Measurements from ENCODE around the gene CDCA7L. TPM values are rescaled to one million over a fixed set of nuclear protein-coding genes. Genes with fewer than 3 reads are reported as not detected.
A peak's percentile ranks its signal among the peaks of the same experiment; 100 is the strongest.
"Not testable (repeated sequence)": the region's sequence is repeated elsewhere in the genome, so short reads cannot be mapped to it uniquely, and the experiment has no call there.

The CDCA7L gene
- total and polyA plus RNA-seq, 11 donors, result 15.6 to 53.4 (median 34.6) TPM

DNA sequence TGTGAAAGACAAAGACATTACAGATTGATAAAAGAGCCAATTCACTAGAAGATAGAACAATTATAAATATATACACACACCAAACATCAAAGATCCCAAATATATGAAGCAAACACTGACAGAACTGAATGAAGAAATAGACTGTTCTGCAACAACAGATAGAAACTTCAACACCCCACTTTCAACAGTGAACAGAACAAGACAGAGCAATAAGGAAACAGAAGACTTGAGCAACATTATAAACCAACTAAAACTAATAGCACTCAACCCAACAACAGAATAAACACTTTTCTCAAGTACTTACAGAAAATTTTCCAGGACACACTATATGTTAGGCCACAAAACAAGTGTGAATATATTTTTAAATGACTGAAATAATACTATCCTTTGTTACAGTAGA is 10.9 kb downstream of the CDCA7L start:
- Histone ChIP-seq H3K4me3 (no peak overlapping the region), H3K4me1 (peaks cover 0 to 17% (median 2%) of the 10 kb centered on the region in 12 donors), H3K27ac (no peak overlapping the region), H3K27me3 (no peaks in the 10 kb centered on the region), H3K9me3 (peaks cover 0 to 10% (median 0%) of the 10 kb centered on the region in 12 donors), H3K36me3 (no peaks in the 10 kb centered on the region)
- TF ChIP-seq, protein P1, sequence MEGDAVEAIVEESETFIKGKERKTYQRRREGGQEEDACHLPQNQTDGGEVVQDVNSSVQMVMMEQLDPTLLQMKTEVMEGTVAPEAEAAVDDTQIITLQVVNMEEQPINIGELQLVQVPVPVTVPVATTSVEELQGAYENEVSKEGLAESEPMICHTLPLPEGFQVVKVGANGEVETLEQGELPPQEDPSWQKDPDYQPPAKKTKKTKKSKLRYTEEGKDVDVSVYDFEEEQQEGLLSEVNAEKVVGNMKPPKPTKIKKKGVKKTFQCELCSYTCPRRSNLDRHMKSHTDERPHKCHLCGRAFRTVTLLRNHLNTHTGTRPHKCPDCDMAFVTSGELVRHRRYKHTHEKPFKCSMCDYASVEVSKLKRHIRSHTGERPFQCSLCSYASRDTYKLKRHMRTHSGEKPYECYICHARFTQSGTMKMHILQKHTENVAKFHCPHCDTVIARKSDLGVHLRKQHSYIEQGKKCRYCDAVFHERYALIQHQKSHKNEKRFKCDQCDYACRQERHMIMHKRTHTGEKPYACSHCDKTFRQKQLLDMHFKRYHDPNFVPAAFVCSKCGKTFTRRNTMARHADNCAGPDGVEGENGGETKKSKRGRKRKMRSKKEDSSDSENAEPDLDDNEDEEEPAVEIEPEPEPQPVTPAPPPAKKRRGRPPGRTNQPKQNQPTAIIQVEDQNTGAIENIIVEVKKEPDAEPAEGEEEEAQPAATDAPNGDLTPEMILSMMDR (IDR thresholded peaks at IDR 0.05), result no peak
- no peak for TF ChIP-seq POLR2A (IDR thresholded peaks at IDR 0.05)
- no peak for DNase-seq
- no peak for ATAC-seq
- intact Hi-C loops (cut with DNase I), result no loop called here

DNA sequence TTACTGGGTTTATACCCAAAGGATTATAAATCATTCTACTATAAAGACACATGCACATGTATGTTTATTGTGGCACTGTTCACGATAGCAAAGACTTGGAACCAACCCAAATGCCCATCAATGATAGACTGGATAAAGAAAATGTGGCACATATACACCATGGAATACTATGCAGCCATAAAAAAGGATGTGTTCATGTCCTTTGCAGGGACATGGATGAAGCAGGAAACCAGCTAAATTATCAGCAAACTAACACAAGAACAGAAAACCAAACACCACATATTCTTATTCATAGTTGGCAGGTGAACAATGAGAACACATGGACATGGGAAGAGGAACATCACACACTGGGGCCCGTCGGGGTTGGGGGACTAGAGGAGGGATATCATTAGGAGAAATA is 12.4 kb downstream of the CDCA7L start:
- H3K4me1 ChIP-seq; H3K36me3 ChIP-seq; intact Hi-C loops (cut with DNase I); DNase-seq; H3K4me3 ChIP-seq; H3K27me3 ChIP-seq; ATAC-seq; H3K27ac ChIP-seq: not testable (repeated sequence)
- H3K9me3 ChIP-seq, result peaks cover 0 to 10% (median 0%) of the 10 kb centered on the region in 12 donors
- 63 to 85% (median 78%) methylated on average over 3 of the region's 3 CpGs for WGBS, 4 donors

DNA sequence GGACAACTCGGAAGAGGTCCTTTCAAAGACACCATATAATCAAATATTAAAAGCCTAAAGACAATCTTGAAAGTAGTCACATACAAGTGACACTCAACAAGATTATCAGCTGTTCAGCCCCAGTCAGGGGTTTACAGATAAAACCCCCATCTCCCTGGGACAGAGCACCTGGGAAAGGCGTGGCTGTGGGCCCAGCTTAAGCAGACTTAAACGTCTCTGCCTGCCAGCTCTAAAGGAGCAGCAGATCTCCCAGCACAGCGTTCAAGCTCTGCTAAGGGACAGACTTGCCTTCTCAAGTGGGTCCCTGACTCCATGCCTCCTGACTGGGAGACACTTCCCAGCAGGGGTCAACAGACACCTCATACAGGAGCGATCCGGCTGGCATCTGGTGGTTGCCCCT is 18.0 kb downstream of the CDCA7L start:
- WGBS, 4 donors, result 44 to 55% (median 51%) methylated on average over 6 of the region's 6 CpGs
- intact Hi-C loops (cut with DNase I), result no loop called here

DNA sequence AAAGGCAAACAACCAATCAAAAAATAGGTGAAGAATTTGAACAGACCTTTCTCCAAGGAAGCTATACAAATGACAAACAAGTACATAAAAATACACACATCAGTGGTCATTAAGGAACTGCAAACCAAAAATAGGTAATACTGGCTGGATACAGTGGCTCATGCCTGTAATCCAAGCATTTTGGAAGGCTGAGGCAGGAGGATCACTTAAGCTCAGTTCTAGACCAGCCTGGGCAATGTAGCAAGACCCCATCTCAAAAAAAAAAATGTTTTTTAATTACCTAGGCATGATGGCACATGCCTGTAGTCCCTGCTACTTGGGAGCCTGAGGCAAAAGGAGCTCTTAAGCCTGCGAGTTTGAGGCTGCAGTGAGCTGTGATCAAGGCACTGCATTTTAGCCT is 19.3 kb downstream of the CDCA7L start:
- DNase-seq, result no peak
- H3K9me3 ChIP-seq, result no peaks in the 10 kb centered on the region
- TF ChIP-seq, protein P1 (IDR thresholded peaks at IDR 0.05), result no peak
- no peak for TF ChIP-seq POLR2A (IDR thresholded peaks at IDR 0.05)
- peaks cover 0 to 17% (median 4%) of the 10 kb centered on the region in 12 donors for H3K4me1 ChIP-seq
- intact Hi-C loops (cut with DNase I), result no loop called here
- no peaks in the 10 kb centered on the region for H3K36me3 ChIP-seq
- H3K27ac ChIP-seq, result no peak overlapping the region
- H3K4me3 ChIP-seq, result no peak overlapping the region
- no peak for ATAC-seq
- WGBS, 4 donors, result 93 to 100% (median 95%) methylated on average over 1 of the region's 1 CpG; no CpG with 5 or more reads in 1 of the 4 donors
- no peaks in the 10 kb centered on the region for H3K27me3 ChIP-seq

More for the DNA sequence above, 18.0 kb downstream of the CDCA7L start:
- DNase-seq (no peak), ATAC-seq (no peak)
- Histone ChIP-seq H3K4me1 (peaks cover 0 to 17% (median 4%) of the 10 kb centered on the region in 12 donors), H3K9me3 (no peaks in the 10 kb centered on the region), H3K27me3 (no peaks in the 10 kb centered on the region), H3K27ac (no peak overlapping the region), H3K4me3 (no peak overlapping the region), H3K36me3 (no peaks in the 10 kb centered on the region)
- TF ChIP-seq, protein P1 (IDR thresholded peaks at IDR 0.05), result no peak

DNA sequence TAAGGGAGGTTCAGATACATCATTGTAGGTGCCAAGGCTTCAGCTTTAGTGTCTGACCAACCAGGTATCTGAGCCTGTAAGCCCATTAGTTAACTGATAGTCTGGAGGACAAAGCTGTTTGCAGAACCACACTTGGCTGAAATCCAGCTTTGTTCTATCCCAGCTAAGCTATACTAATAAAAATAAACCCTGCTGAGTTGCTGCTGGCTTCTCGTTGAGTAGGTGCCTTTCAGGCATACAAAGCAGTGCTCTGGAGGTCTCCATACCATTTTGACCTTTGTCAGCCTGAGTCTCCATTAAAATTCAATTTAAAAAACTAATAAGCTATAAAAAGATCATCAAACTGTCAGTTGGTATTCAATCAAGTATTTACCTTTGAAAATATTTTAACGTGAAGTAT is 22.0 kb downstream of the CDCA7L start:
- intact Hi-C loops (cut with DNase I), result no loop called here
- DNase-seq (peak in 2 of 5 donors; percentile 32 to 53), ATAC-seq (peak; percentile 88 to 90 (median 90))
- Histone ChIP-seq H3K36me3 (no peaks in the 10 kb centered on the region), H3K27me3 (no peaks in the 10 kb centered on the region), H3K4me3 (no peak overlapping the region), H3K4me1 (peaks cover 0 to 29% (median 10%) of the 10 kb centered on the region in 12 donors), H3K27ac (peak overlapping the region in 7 of 12 donors; percentile 6 to 64 (median 30)), H3K9me3 (no peaks in the 10 kb centered on the region)
- 36 to 42% (median 39%) methylated on average over 2 of the region's 2 CpGs for WGBS, 4 donors
- TF ChIP-seq POLR2A (IDR thresholded peaks at IDR 0.05), result no peak
- TF ChIP-seq, protein P1 (IDR thresholded peaks at IDR 0.05), result no peak
